OCI-LY1 (cell line): ENCODE measurements around the gene JUP.

Source experiments
- H2AFZ ChIP-seq: fragments of 200-600 bp; sonication (generic), shearing (Covaris generic); 2 replicates; pipeline ENCODE4 v1.6.0; 2014; ENCODE audit warnings: antibody characterized with exemption, mild to moderate bottlenecking, low read length
- H3F3A ChIP-seq: fragments of 200-600 bp; sonication (generic), shearing (Covaris generic); 2 replicates; pipeline ENCODE4 v1.6.0; 2014; ENCODE audit warnings: mild to moderate bottlenecking, antibody characterized with exemption, low read length, moderate library complexity; ENCODE audit not compliant: insufficient read depth
- H3K27ac ChIP-seq: fragments of 200-600 bp; sonication (generic); 2 replicates; pipeline ENCODE4 v1.5.1; 2014; ENCODE audit warnings: low read length, mixed run types, mild to moderate bottlenecking, low read depth; ENCODE audit not compliant: poor library complexity, severe bottlenecking
- H3K27me3 ChIP-seq: fragments of 200-600 bp; sonication (generic); 2 replicates; pipeline ENCODE4 v1.6.0; 2014; ENCODE audit warnings: antibody characterized with exemption, mild to moderate bottlenecking, low read length, moderate library complexity; ENCODE audit not compliant: insufficient read depth
- H3K36me3 ChIP-seq: fragments of 200-600 bp; sonication (generic); 2 replicates; pipeline ENCODE4 v1.6.1; 2014; ENCODE audit warnings: mild to moderate bottlenecking, antibody characterized with exemption, low read length, moderate library complexity, mixed read lengths; ENCODE audit not compliant: insufficient read depth
- H3K4me1 ChIP-seq: fragments of 200-600 bp; sonication (generic); 2 replicates; pipeline ENCODE4 v1.5.1; 2014; ENCODE audit warnings: mild to moderate bottlenecking, low read length, moderate library complexity; ENCODE audit not compliant: insufficient read depth, severe bottlenecking
- H3K4me2 ChIP-seq: fragments of 200-600 bp; sonication (generic), shearing (Covaris generic); 2 replicates; pipeline ENCODE4 v1.6.1; 2014; ENCODE audit warnings: low read length
- H3K4me3 ChIP-seq: fragments of 200-600 bp; sonication (generic); 2 replicates; pipeline ENCODE4 v1.5.1; 2014; ENCODE audit warnings: low read length, low read depth, mild to moderate bottlenecking, mixed read lengths; ENCODE audit not compliant: poor library complexity, severe bottlenecking
- H3K79me2 ChIP-seq: fragments of 200-600 bp; shearing (Covaris generic); 2 replicates; pipeline ENCODE4 v1.6.1; 2016; ENCODE audit warnings: mixed run types, low read length, mixed read lengths; ENCODE audit not compliant: insufficient read depth
- H3K9ac ChIP-seq: fragments of 200-600 bp; sonication (generic), shearing (Covaris generic); 2 replicates; pipeline ENCODE4 v1.6.1; 2014; ENCODE audit warnings: mild to moderate bottlenecking, low read length, mixed read lengths
- H3K9me2 ChIP-seq: fragments of 200-600 bp; sonication (generic), shearing (Covaris generic); 2 replicates; pipeline ENCODE4 v1.6.1; 2014; ENCODE audit warnings: low read depth, mild to moderate bottlenecking, low read length, mixed read lengths
- H3K9me3 ChIP-seq: fragments of 200-600 bp; shearing (Covaris generic); 2 replicates; pipeline ENCODE4 v1.6.1; 2014; ENCODE audit warnings: low read length, mixed read lengths
- H4K20me1 ChIP-seq: fragments of 200-600 bp; sonication (generic), shearing (Covaris generic); 2 replicates; pipeline ENCODE4 v1.6.0; 2016; ENCODE audit warnings: mild to moderate bottlenecking, low read length; ENCODE audit not compliant: insufficient read depth
- CTCF ChIP-seq: fragments of 200-600 bp; sonication (generic), shearing (Covaris generic); IDR thresholded peaks from 2 replicates; pipeline ENCODE4 v1.5.1; 2017; ENCODE audit warnings: mild to moderate bottlenecking, antibody characterized with exemption, low read length, moderate library complexity, mixed read lengths
- EZH2 ChIP-seq: fragments of 200-600 bp; sonication (generic), shearing (Covaris generic); IDR thresholded peaks from 2 replicates; pipeline ENCODE4 v1.8.0; 2017; ENCODE audit warnings: borderline replicate concordance, mixed run types, mild to moderate bottlenecking, antibody characterized with exemption, low read length, moderate library complexity, mixed read lengths

Gene JUP

GRCh38 chr17:41794540-41794975 lies 8.0 kb upstream of the JUP start:
- no peak overlapping the region for H3K27ac ChIP-seq
- no peaks in the 10 kb centered on the region for H3K9me2 ChIP-seq
- no peak overlapping the region for H3K9ac ChIP-seq
- no peak overlapping the region for H3K4me2 ChIP-seq
- H3K36me3 ChIP-seq: no peaks in the 10 kb centered on the region
- H3K9me3 ChIP-seq: no peaks in the 10 kb centered on the region
- no peaks in the 10 kb centered on the region for H3K4me1 ChIP-seq
- H3K4me3 ChIP-seq: no peak overlapping the region
- H4K20me1 ChIP-seq: no peaks in the 10 kb centered on the region
- no peaks in the 10 kb centered on the region for H3K79me2 ChIP-seq
- H3F3A ChIP-seq: no peaks in the 10 kb centered on the region
- H3K27me3 ChIP-seq: peaks cover 11% of the 10 kb centered on the region; the same call in 1 of the 2 replicates
- H2AFZ ChIP-seq: no peak overlapping the region
- TF ChIP-seq CTCF (no peak), EZH2 (no peak)

- Histone ChIP-seq H3K27me3 (peaks cover 11% of the 10 kb centered on the region; the same call in 1 of the 2 replicates), H3K79me2 (no peaks in the 10 kb centered on the region), H3K36me3 (no peaks in the 10 kb centered on the region), H3F3A (no peaks in the 10 kb centered on the region), H3K27ac (no peak overlapping the region), H3K9me2 (no peaks in the 10 kb centered on the region), H2AFZ (no peak overlapping the region), H3K4me3 (no peak overlapping the region), H4K20me1 (no peaks in the 10 kb centered on the region), H3K9ac (no peak overlapping the region), H3K4me1 (no peaks in the 10 kb centered on the region), H3K9me3 (no peaks in the 10 kb centered on the region), H3K4me2 (no peak overlapping the region)
- TF ChIP-seq CTCF: no peak
- no peak for TF ChIP-seq EZH2
Observed at GRCh38 chr17:41793784-41794539, 7.5 kb upstream of the JUP start.

GRCh38 chr17:41792845-41793783 lies 6.6 kb upstream of the JUP start:
- Histone ChIP-seq H3K9me2 (no peaks in the 10 kb centered on the region), H3K4me2 (no peak overlapping the region), H3K27me3 (peaks cover 11% of the 10 kb centered on the region; the same call in 1 of the 2 replicates), H3K36me3 (no peaks in the 10 kb centered on the region), H3K4me1 (no peaks in the 10 kb centered on the region), H3K9me3 (no peaks in the 10 kb centered on the region), H3F3A (no peaks in the 10 kb centered on the region), H4K20me1 (no peaks in the 10 kb centered on the region), H3K27ac (no peak overlapping the region), H3K9ac (no peak overlapping the region), H2AFZ (no peak overlapping the region), H3K4me3 (no peak overlapping the region), H3K79me2 (no peaks in the 10 kb centered on the region)
- TF ChIP-seq EZH2: no peak
- no peak for TF ChIP-seq CTCF
